Calu3 (cell line): Measurements from ENCODE around the gene RANBP2. TPM values are rescaled to one million over a fixed set of nuclear protein-coding genes. Genes with fewer than 3 reads are reported as not detected.

Experiments
- BruUV-seq: library from RNA; stranded (reverse); fragments of 400-500 nt; replicated peaks from 2 replicates; lab custom pipeline; 2021; lab: Mats Ljungman, UMichigan
- CTCF ChIA-PET: fragments of 300-600 bp; sonication (Branson Sonifier 250); formaldehyde crosslinking; loops from one replicate; lab custom pipeline; 2022; ENCODE audit warnings: antibody characterized with exemption; lab: Charles Lee
- DNase-seq: peaks from one replicate; pipeline ENCODE4 v3.0.0; 2022
- H3K27ac Mint-ChIP-seq: one replicate; pipeline ENCODE4 v1.8.0; 2022; ENCODE audit warnings: mixed read lengths; ENCODE audit not compliant: unreplicated experiment
- H3K27me3 Mint-ChIP-seq: one replicate; pipeline ENCODE4 v1.8.0; 2022; ENCODE audit warnings: mixed read lengths; ENCODE audit not compliant: unreplicated experiment
- H3K36me3 Mint-ChIP-seq: one replicate; pipeline ENCODE4 v1.8.0; 2022; ENCODE audit warnings: mild to moderate bottlenecking, moderate library complexity, mixed read lengths; ENCODE audit not compliant: insufficient read depth, unreplicated experiment
- H3K4me1 Mint-ChIP-seq: one replicate; pipeline ENCODE4 v1.8.0; 2022; ENCODE audit warnings: mild to moderate bottlenecking, low read depth, mixed read lengths; ENCODE audit not compliant: unreplicated experiment
- H3K4me3 Mint-ChIP-seq: one replicate; pipeline ENCODE4 v1.8.0; 2022; ENCODE audit warnings: mild to moderate bottlenecking, low read depth, moderate library complexity, mixed read lengths; ENCODE audit not compliant: unreplicated experiment
- H3K9me3 Mint-ChIP-seq: one replicate; pipeline ENCODE4 v1.8.0; 2022; ENCODE audit warnings: low read depth, mixed read lengths; ENCODE audit not compliant: unreplicated experiment
- intact Hi-C: fragments of 100-400 bp; cut with micrococcal nuclease; formaldehyde crosslinking; loops from one replicate; pipeline ENCODE4 v1.10.0; 2022; ENCODE audit not compliant: unreplicated experiment
- total RNA-seq: library from RNA; stranded (reverse); gene quantifications from 2 replicates; pipeline ENCODE4 v1.2.3, GENCODE V29; 2022
- TF ChIP-seq, protein P1 (sequence below): fragments of 200-600 bp; IDR thresholded peaks from one replicate; pipeline ENCODE4 v1.8.0; 2022; ENCODE audit warnings: antibody characterized with exemption; ENCODE audit not compliant: unreplicated experiment

The RANBP2 gene
- total RNA-seq, 1 experiment from 2014 or later = 64.9 TPM

DNA sequence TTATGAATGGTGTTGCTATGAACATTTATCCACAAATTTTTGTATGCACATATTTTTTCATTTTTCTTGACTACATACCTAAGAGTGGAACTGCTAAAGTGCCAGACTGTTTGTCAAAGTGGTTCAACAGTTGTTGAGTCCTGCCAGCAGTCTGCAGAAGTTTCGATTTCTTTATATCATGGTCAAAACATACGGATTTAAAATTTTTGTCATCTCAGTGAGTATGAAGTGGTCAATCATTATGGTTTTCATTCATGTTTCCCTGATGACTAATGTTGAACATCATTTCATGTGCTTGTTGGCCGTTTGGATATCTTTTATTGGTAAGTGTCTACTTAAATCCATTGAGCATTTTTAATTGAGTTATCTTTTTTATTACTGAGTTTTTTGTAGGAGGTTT lies 106.5 kb downstream of the RANBP2 start:
- no TSS peak for BruUV-seq
- Mint-ChIP-seq H3K9me3 (no peaks in the 10 kb centered on the region), H3K27me3 (no peaks in the 10 kb centered on the region), H3K4me1 (no peaks in the 10 kb centered on the region), H3K27ac (no peak overlapping the region), H3K36me3 (no peaks in the 10 kb centered on the region), H3K4me3 (no peak overlapping the region)
- intact Hi-C loops = no loop called here
- CTCF ChIA-PET = no interaction called here
- TF ChIP-seq, protein P1, sequence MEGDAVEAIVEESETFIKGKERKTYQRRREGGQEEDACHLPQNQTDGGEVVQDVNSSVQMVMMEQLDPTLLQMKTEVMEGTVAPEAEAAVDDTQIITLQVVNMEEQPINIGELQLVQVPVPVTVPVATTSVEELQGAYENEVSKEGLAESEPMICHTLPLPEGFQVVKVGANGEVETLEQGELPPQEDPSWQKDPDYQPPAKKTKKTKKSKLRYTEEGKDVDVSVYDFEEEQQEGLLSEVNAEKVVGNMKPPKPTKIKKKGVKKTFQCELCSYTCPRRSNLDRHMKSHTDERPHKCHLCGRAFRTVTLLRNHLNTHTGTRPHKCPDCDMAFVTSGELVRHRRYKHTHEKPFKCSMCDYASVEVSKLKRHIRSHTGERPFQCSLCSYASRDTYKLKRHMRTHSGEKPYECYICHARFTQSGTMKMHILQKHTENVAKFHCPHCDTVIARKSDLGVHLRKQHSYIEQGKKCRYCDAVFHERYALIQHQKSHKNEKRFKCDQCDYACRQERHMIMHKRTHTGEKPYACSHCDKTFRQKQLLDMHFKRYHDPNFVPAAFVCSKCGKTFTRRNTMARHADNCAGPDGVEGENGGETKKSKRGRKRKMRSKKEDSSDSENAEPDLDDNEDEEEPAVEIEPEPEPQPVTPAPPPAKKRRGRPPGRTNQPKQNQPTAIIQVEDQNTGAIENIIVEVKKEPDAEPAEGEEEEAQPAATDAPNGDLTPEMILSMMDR = no peak
- no peak for DNase-seq

DNA sequence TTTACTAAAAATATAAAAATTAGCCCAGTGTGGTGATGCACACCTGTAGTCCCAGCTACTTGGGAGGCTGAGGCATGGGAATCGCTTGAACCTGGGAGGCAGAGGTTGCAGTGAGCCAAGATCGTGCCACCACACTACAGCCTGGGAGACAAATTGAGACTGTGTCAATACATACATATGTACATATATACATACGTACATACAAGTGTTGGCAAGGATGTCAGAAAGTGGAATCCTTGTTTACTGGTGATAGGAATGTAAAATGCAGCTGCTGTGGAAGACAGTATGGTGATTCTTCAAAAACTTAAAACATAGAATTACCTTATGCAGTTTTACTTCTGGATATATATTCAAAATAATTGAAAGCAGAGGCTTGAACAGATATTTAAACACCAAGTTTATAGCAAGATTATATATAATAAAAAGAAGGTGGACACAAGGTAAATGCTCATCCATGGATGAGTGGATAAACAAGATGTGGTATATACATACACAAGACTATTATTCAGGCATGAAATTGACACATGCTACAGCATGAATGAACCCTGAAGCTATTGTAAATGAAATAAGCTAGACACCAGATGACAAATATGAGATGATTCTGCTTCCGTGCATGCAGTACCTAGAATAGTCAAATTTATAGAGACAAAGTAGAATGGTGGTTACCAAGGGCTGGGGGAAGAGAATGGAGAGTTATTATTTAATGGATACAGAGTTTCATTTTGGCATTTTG lies 110.5 kb downstream of the RANBP2 start:
- DNase-seq = no peak
- Mint-ChIP-seq H3K27me3 (no peaks in the 10 kb centered on the region), H3K4me1 (peaks cover 9% of the 10 kb centered on the region), H3K36me3 (no peaks in the 10 kb centered on the region), H3K9me3 (peaks cover 4% of the 10 kb centered on the region), H3K27ac (no peak overlapping the region), H3K4me3 (no peak overlapping the region)
- CTCF ChIA-PET = no interaction called here
- TF ChIP-seq, protein P1 = no peak
- BruUV-seq = no TSS peak
- intact Hi-C loops = no loop called here

DNA sequence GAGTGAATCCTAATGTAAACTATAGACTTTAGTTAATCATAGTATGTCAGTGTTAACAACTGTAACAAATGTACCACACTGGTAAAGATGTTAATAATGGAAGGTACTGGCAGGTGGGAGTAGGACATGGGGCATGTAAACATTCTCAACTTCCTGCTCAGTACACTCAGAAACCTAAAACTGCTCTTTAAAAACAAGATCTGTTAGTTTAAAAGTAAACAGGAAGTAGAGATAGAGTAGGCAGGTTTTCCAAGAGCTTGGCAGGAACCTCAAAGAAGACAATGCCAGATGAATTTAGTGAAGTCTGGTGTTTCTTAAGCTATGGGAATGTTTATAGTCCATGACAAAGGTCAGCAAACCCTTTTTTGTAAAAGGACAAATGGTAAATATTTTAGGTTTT lies 113.9 kb downstream of the RANBP2 start:
- no peak for DNase-seq
- CTCF ChIA-PET = interaction anchor here (0.7 kb wide), 1 partner anchor 384 kb away, joined by 5 read pairs; the partner anchor contains the start of gene GCC2

DNA sequence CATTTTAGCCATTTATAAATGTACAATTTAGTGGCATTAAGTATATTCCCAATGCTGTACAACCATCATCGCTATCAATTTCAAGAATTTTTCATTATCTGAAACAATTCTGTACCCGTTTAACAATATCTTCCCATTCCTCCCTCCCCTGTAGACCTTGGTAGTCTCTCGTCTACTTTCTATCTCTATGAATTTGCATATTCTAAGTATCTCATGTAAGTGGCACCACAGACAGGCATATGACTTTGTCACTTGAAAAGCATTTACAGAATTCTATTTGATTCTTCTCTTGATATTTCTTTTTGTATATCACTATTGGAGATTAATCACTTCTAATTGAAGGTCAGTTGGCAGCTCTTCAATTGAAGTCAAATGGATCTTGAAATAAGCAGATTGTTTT lies 115.3 kb downstream of the RANBP2 start:
- H3K4me3 Mint-ChIP-seq = no peak overlapping the region
- H3K9me3 Mint-ChIP-seq = peaks cover 9% of the 10 kb centered on the region
- H3K4me1 Mint-ChIP-seq = peaks cover 9% of the 10 kb centered on the region
- no peaks in the 10 kb centered on the region for H3K27me3 Mint-ChIP-seq
- CTCF ChIA-PET = no interaction called here
- DNase-seq = no peak
- no TSS peak for BruUV-seq
- intact Hi-C loops = no loop called here
- no peak overlapping the region for H3K27ac Mint-ChIP-seq
- TF ChIP-seq, protein P1 = no peak
- no peaks in the 10 kb centered on the region for H3K36me3 Mint-ChIP-seq

More for the DNA sequence above, 113.9 kb downstream of the RANBP2 start:
- Mint-ChIP-seq H3K36me3 (no peaks in the 10 kb centered on the region), H3K4me3 (no peak overlapping the region), H3K9me3 (peaks cover 9% of the 10 kb centered on the region), H3K27me3 (no peaks in the 10 kb centered on the region), H3K27ac (no peak overlapping the region), H3K4me1 (peaks cover 9% of the 10 kb centered on the region)
- TF ChIP-seq, protein P1 = no peak
- intact Hi-C loops = no loop called here
- BruUV-seq = no TSS peak
